Epithelial cell of proximal tubule (primary cell): Measurements from ENCODE around the gene FAHD2A. TPM values are rescaled to one million over a fixed set of nuclear protein-coding genes. Genes with fewer than 3 reads are reported as not detected.
"Not testable (repeated sequence)": the region's sequence is repeated elsewhere in the genome, so short reads cannot be mapped to it uniquely, and the experiment has no call there.

ENCODE experiments used
- DNase-seq: peaks from one replicate; pipeline ENCODE4 v3.0.0-alpha.2; 2011; ENCODE audit warnings: low read depth
- H3K4me3 ChIP-seq: 2 replicates; pipeline ENCODE4 v1.5.1; 2011; ENCODE audit warnings: low read depth, mild to moderate bottlenecking, low read length
- CTCF ChIP-seq: conservative IDR thresholded peaks from 2 replicates; pipeline ENCODE4 v1.5.1; 2012; ENCODE audit warnings: low read depth, mild to moderate bottlenecking, low read length
- total RNA-seq: library from RNA; depleted of rRNA; stranded (reverse); fragments of >200 nt; gene quantifications from 2 replicates; pipeline ENCODE4 v1.2.3, GENCODE V29; 2015

Gene FAHD2A
- total RNA-seq, 1 donor from 2014 or later, result 31.4 TPM

GRCh38 chr2:95401480-95401879, 1.0 kb upstream of the FAHD2A start:
- no peak for TF ChIP-seq CTCF
- peak overlapping the region; percentile 99 for H3K4me3 ChIP-seq
- no peak for DNase-seq

GRCh38 chr2:95402004-95402369, 521 bp upstream of the FAHD2A start:
- DNase-seq, result not testable (repeated sequence)
- H3K4me3 ChIP-seq, result peak overlapping the region; percentile 99

GRCh38 chr2:95403204-95403721, 755 bp downstream of the FAHD2A start:
- peak; percentile 55 for TF ChIP-seq CTCF
- DNase-seq, result not testable (repeated sequence)
- peak overlapping the region; percentile 99 for H3K4me3 ChIP-seq

- DNase-seq, result not testable (repeated sequence)
- peak overlapping the region; percentile 99 for H3K4me3 ChIP-seq
Observed at GRCh38 chr2:95403824-95404223, 1.3 kb downstream of the FAHD2A start.

- not testable (repeated sequence) for H3K4me3 ChIP-seq, DNase-seq
Observed at GRCh38 chr2:95404676-95405075, 2.2 kb downstream of the FAHD2A start.

- not testable (repeated sequence) for DNase-seq
Observed at GRCh38 chr2:95411239-95411638, 8.7 kb downstream of the FAHD2A start.

GRCh38 chr2:95414015-95414594, 11.6 kb downstream of the FAHD2A start:
- peak; percentile 84 for TF ChIP-seq CTCF

More at GRCh38 chr2:95411239-95411638, 8.7 kb downstream of the FAHD2A start:
- not testable (repeated sequence) for H3K4me3 ChIP-seq

GRCh38 chr2:95415138-95415537, 12.6 kb downstream of the FAHD2A start:
- DNase-seq, H3K4me3 ChIP-seq: not testable (repeated sequence)

More at GRCh38 chr2:95414015-95414594, 11.6 kb downstream of the FAHD2A start:
- DNase-seq, H3K4me3 ChIP-seq: not testable (repeated sequence)

GRCh38 chr2:95415561-95415960, 13.1 kb downstream of the FAHD2A start:
- not testable (repeated sequence) for DNase-seq, H3K4me3 ChIP-seq

GRCh38 chr2:95427196-95427867, 24.8 kb downstream of the FAHD2A start:
- not testable (repeated sequence) for DNase-seq

GRCh38 chr2:95429748-95430467, 27.4 kb downstream of the FAHD2A start:
- DNase-seq, H3K4me3 ChIP-seq: not testable (repeated sequence)

More at GRCh38 chr2:95427196-95427867, 24.8 kb downstream of the FAHD2A start:
- H3K4me3 ChIP-seq, result not testable (repeated sequence)

- not testable (repeated sequence) for DNase-seq, H3K4me3 ChIP-seq
Observed at GRCh38 chr2:95433373-95433772, 30.9 kb downstream of the FAHD2A start.

GRCh38 chr2:95433973-95434372, 31.5 kb downstream of the FAHD2A start:
- not testable (repeated sequence) for DNase-seq

GRCh38 chr2:95434507-95435076, 32.1 kb downstream of the FAHD2A start:
- H3K4me3 ChIP-seq, DNase-seq: not testable (repeated sequence)

More at GRCh38 chr2:95433973-95434372, 31.5 kb downstream of the FAHD2A start:
- H3K4me3 ChIP-seq, result not testable (repeated sequence)
